ENCODE results near the gene SBK1. TPM values are rescaled to one million over a fixed set of nuclear protein-coding genes. Genes with fewer than 3 reads are reported as not detected.
"Not testable (repeated sequence)": the region's sequence is repeated elsewhere in the genome, so short reads cannot be mapped to it uniquely, and the experiment has no call there.

Gene SBK1
- total and polyA plus RNA-seq, 2 donors from 2014 or later = 1.4 to 2.5 TPM

DNA sequence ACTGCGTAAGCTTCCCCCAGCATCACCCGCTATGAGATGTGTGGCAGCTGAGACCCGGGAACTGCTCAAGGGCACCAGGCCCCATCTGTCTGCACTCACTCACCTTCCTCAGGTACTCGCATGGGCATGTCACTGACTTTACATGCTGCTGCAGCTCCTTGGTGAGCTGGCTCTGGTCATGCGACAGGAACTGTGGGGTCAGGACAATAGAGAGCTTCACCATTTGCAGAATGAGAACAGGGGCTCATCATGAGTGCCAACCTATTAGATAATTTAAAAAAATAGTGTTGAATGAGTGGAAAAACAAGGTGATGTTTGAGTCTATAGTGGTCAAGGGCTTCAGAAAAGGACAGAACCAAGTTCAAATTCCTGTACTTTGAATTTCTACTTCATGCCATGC is 70.3 kb downstream of the SBK1 start:
- H3K4me3 ChIP-seq (ENCODE audit: low read length in 3 of 3); H3K27ac ChIP-seq (ENCODE audit: low read depth in 2 of 2, low read length in 2 of 2); H3K9ac ChIP-seq (ENCODE audit: low read length in 3 of 3); intact Hi-C loops (cut with DNase I); H3K36me3 ChIP-seq (ENCODE audit: control insufficient read depth in 2 of 3, insufficient read depth in 3 of 3, low read length in 3 of 3); H3K9me3 ChIP-seq (ENCODE audit: control insufficient read depth in 2 of 3, insufficient read depth in 1 of 3, low read length in 3 of 3); DNase-seq; H3K27me3 ChIP-seq (ENCODE audit: control insufficient read depth, insufficient read depth, low read length); FAIRE-seq; H3K4me1 ChIP-seq (ENCODE audit: control insufficient read depth in 2 of 3, insufficient read depth in 2 of 3, low read depth in 1 of 3, low read length in 3 of 3): not testable (repeated sequence)

GRCh38 chr16:28363408-28363807 is 71.1 kb downstream of the SBK1 start, which contains the start of gene NPIPB6:
TSS of gene NPIPB6 (minus strand) at chr16:28363508. CDS start at chr16:28362822, 686 bp downstream.
- FAIRE-seq; H3K9ac ChIP-seq (ENCODE audit: low read length in 3 of 3); H3K27ac ChIP-seq (ENCODE audit: low read depth in 2 of 2, low read length in 2 of 2); H3K4me1 ChIP-seq (ENCODE audit: control insufficient read depth in 2 of 3, insufficient read depth in 2 of 3, low read depth in 1 of 3, low read length in 3 of 3); H3K9me3 ChIP-seq (ENCODE audit: control insufficient read depth in 2 of 3, insufficient read depth in 1 of 3, low read length in 3 of 3); DNase-seq; H3K4me3 ChIP-seq (ENCODE audit: low read length in 3 of 3); H3K36me3 ChIP-seq (ENCODE audit: control insufficient read depth in 2 of 3, insufficient read depth in 3 of 3, low read length in 3 of 3); H3K27me3 ChIP-seq (ENCODE audit: control insufficient read depth, insufficient read depth, low read length); intact Hi-C loops (cut with DNase I): not testable (repeated sequence)

- FAIRE-seq; H3K27ac ChIP-seq (ENCODE audit: low read depth in 2 of 2, low read length in 2 of 2); H3K36me3 ChIP-seq (ENCODE audit: control insufficient read depth in 2 of 3, insufficient read depth in 3 of 3, low read length in 3 of 3); H3K4me1 ChIP-seq (ENCODE audit: control insufficient read depth in 2 of 3, insufficient read depth in 2 of 3, low read depth in 1 of 3, low read length in 3 of 3); H3K4me3 ChIP-seq (ENCODE audit: low read length in 3 of 3); H3K9ac ChIP-seq (ENCODE audit: low read length in 3 of 3); H3K9me3 ChIP-seq (ENCODE audit: control insufficient read depth in 2 of 3, insufficient read depth in 1 of 3, low read length in 3 of 3); intact Hi-C loops (cut with DNase I); H3K27me3 ChIP-seq (ENCODE audit: control insufficient read depth, insufficient read depth, low read length): not testable (repeated sequence)
- DNase-seq = peak in 1 of 5 donors; percentile 18
These were observed 72.2 kb downstream of the SBK1 start for GRCh38 chr16:28364268-28365173.

- H3K4me3 ChIP-seq (ENCODE audit: low read length in 3 of 3); intact Hi-C loops (cut with DNase I); H3K36me3 ChIP-seq (ENCODE audit: control insufficient read depth in 2 of 3, insufficient read depth in 3 of 3, low read length in 3 of 3); H3K27me3 ChIP-seq (ENCODE audit: control insufficient read depth, insufficient read depth, low read length); H3K4me1 ChIP-seq (ENCODE audit: control insufficient read depth in 2 of 3, insufficient read depth in 2 of 3, low read depth in 1 of 3, low read length in 3 of 3); H3K27ac ChIP-seq (ENCODE audit: low read depth in 2 of 2, low read length in 2 of 2); H3K9me3 ChIP-seq (ENCODE audit: control insufficient read depth in 2 of 3, insufficient read depth in 1 of 3, low read length in 3 of 3); H3K9ac ChIP-seq (ENCODE audit: low read length in 3 of 3); FAIRE-seq: not testable (repeated sequence)
- peak; percentile 1 to 45 (median 8) for DNase-seq
These were observed 75.6 kb downstream of the SBK1 start for GRCh38 chr16:28367926-28368325.

Other genes with a start within 250 kb of the SBK1 start
- not detected for gene GSG1L, start 228.8 kb upstream of the SBK1 start, total RNA-seq
- not detected for gene GSG1L, start 228.8 kb upstream of the SBK1 start, polyA plus RNA-seq (ENCODE audit: insufficient read depth, low read depth, low replicate concordance)
- gene XPO6, start 80.6 kb upstream of the SBK1 start, total RNA-seq = 98.8 TPM
- gene XPO6, start 80.6 kb upstream of the SBK1 start, polyA plus RNA-seq (ENCODE audit: insufficient read depth, low read depth, low replicate concordance) = 57.2 TPM
- gene NPIPB6, start 71.0 kb downstream of the SBK1 start, total RNA-seq = 2.4 TPM
- gene NPIPB6, start 71.0 kb downstream of the SBK1 start, polyA plus RNA-seq (ENCODE audit: insufficient read depth, low read depth, low replicate concordance) = not detected
- 26.7 TPM for gene EIF3CL, start 111.3 kb downstream of the SBK1 start, total RNA-seq
- gene EIF3CL, start 111.3 kb downstream of the SBK1 start, polyA plus RNA-seq (ENCODE audit: insufficient read depth, low read depth, low replicate concordance) = 61.0 TPM
- not detected for gene NPIPB7, start 179.8 kb downstream of the SBK1 start, total RNA-seq
- gene NPIPB7, start 179.8 kb downstream of the SBK1 start, polyA plus RNA-seq (ENCODE audit: insufficient read depth, low read depth, low replicate concordance) = not detected
- 35.0 TPM for gene CLN3, start 199.5 kb downstream of the SBK1 start, total RNA-seq
- 54.1 TPM for gene CLN3, start 199.5 kb downstream of the SBK1 start, polyA plus RNA-seq (ENCODE audit: insufficient read depth, low read depth, low replicate concordance)
- 3.2 TPM for gene APOBR, start 202.1 kb downstream of the SBK1 start, total RNA-seq
- 0.45 TPM for gene APOBR, start 202.1 kb downstream of the SBK1 start, polyA plus RNA-seq (ENCODE audit: insufficient read depth, low read depth, low replicate concordance)
- gene IL27, start 214.3 kb downstream of the SBK1 start, total RNA-seq = 0.31 TPM
- not detected for gene IL27, start 214.3 kb downstream of the SBK1 start, polyA plus RNA-seq (ENCODE audit: insufficient read depth, low read depth, low replicate concordance)
- 64.7 TPM for gene NUPR1, start 246.4 kb downstream of the SBK1 start, total RNA-seq
- gene NUPR1, start 246.4 kb downstream of the SBK1 start, polyA plus RNA-seq (ENCODE audit: insufficient read depth, low read depth, low replicate concordance) = 125 TPM